WTC11 (cell line): ENCODE measurements around the gene CCDC80. TPM values are rescaled to one million over a fixed set of nuclear protein-coding genes. Genes with fewer than 3 reads are reported as not detected.

ENCODE experiments used
- ATAC-seq: fragments of 200-7000 bp; cut with Tn5 transposase; 2 replicates; pipeline ENCODE4 v1.10.0; 2021; ENCODE audit warnings: mild to moderate bottlenecking, moderate library complexity
- CTCF ChIA-PET: fragments of 300-600 bp; sonication (Branson Sonifier 250); formaldehyde crosslinking; loops from one replicate; lab custom pipeline; 2021; ENCODE audit warnings: antibody characterized with exemption; lab: Charles Lee
- POLR2A ChIA-PET: fragments of 350-600 bp; sonication (Branson Sonifier 250); formaldehyde crosslinking; loops from one replicate; lab custom pipeline; 2021; ENCODE audit warnings: antibody characterized with exemption; lab: Charles Lee
- DNase-seq: peaks from one replicate; pipeline ENCODE4 v3.0.0; 2021; ENCODE audit warnings: low spot score
- H3K27ac Mint-ChIP-seq: 2 replicates; pipeline ENCODE4 v1.8.0; 2021; ENCODE audit warnings: mixed read lengths
- H3K27me3 Mint-ChIP-seq: 2 replicates; pipeline ENCODE4 v1.8.0; 2021; ENCODE audit warnings: low read depth, mild to moderate bottlenecking, moderate library complexity, mixed read lengths
- H3K36me3 Mint-ChIP-seq: 2 replicates; pipeline ENCODE4 v1.8.0; 2021; ENCODE audit warnings: mixed read lengths
- H3K4me1 Mint-ChIP-seq: 2 replicates; pipeline ENCODE4 v1.8.0; 2022; ENCODE audit warnings: mixed read lengths
- H3K4me3 Mint-ChIP-seq: 2 replicates; pipeline ENCODE4 v1.8.0; 2021; ENCODE audit warnings: mild to moderate bottlenecking, moderate library complexity, mixed read lengths
- H3K9me3 Mint-ChIP-seq: 2 replicates; pipeline ENCODE4 v1.8.0; 2021; ENCODE audit warnings: mixed read lengths
- CBFB ChIP-seq: sonication (generic); formaldehyde crosslinking; IDR thresholded peaks from 2 replicates; pipeline ENCODE4 v1.8.1; 2022; ENCODE audit warnings: mild to moderate bottlenecking, low read depth, missing genetic modification reagents
- CREM ChIP-seq: sonication (generic); formaldehyde crosslinking; IDR thresholded peaks from 2 replicates; pipeline ENCODE4 v1.8.1; 2022; ENCODE audit warnings: mild to moderate bottlenecking, missing genetic modification reagents, moderate library complexity
- E2F5 ChIP-seq: sonication (generic); formaldehyde crosslinking; IDR thresholded peaks from 2 replicates; pipeline ENCODE4 v1.8.1; 2022; ENCODE audit warnings: mild to moderate bottlenecking, moderate library complexity, missing genetic modification reagents
- ELF4 ChIP-seq: sonication (generic); formaldehyde crosslinking; IDR thresholded peaks from 2 replicates; pipeline ENCODE4 v1.8.1; 2022; ENCODE audit warnings: low read depth, mild to moderate bottlenecking, moderate library complexity, missing genetic modification reagents
- FOXJ3 ChIP-seq: sonication (generic); formaldehyde crosslinking; IDR thresholded peaks from 2 replicates; pipeline ENCODE4 v1.9.0; 2021; ENCODE audit warnings: missing genetic modification reagents, mild to moderate bottlenecking, borderline replicate concordance
- FOXP1 ChIP-seq: sonication (generic); formaldehyde crosslinking; IDR thresholded peaks from 2 replicates; pipeline ENCODE4 v1.8.0; 2022; ENCODE audit warnings: missing genetic modification reagents, mild to moderate bottlenecking, moderate library complexity, borderline replicate concordance
- GTF2I ChIP-seq: fragments of 250-450 bp; sonication (Bioruptor Pico); conservative IDR thresholded peaks from 2 replicates; pipeline ENCODE4 v1.4.0; 2021; ENCODE audit warnings: mild to moderate bottlenecking
- HMGA2 ChIP-seq: fragments of 250-450 bp; sonication (Bioruptor Pico); IDR thresholded peaks from 2 replicates; pipeline ENCODE4 v1.4.0; 2021; ENCODE audit warnings: mild to moderate bottlenecking, moderate library complexity
- JUN ChIP-seq: sonication (generic); formaldehyde crosslinking; IDR thresholded peaks from 2 replicates; pipeline ENCODE4 v1.8.0; 2023; ENCODE audit warnings: mild to moderate bottlenecking, missing genetic modification reagents
- KAT7 ChIP-seq: sonication (generic); formaldehyde crosslinking; IDR thresholded peaks from 2 replicates; pipeline ENCODE4 v1.8.1; 2023; ENCODE audit warnings: missing genetic modification reagents, mild to moderate bottlenecking, borderline replicate concordance
- NFYB ChIP-seq: sonication (generic); formaldehyde crosslinking; conservative IDR thresholded peaks from 2 replicates; pipeline ENCODE4 v1.8.0; 2022; ENCODE audit warnings: low read depth, missing genetic modification reagents
- NR2C2 ChIP-seq: sonication (generic); formaldehyde crosslinking; IDR thresholded peaks from 2 replicates; pipeline ENCODE4 v1.8.0; 2022; ENCODE audit warnings: mild to moderate bottlenecking, missing genetic modification reagents
- NR3C1 ChIP-seq: sonication (generic); formaldehyde crosslinking; conservative IDR thresholded peaks from 2 replicates; pipeline ENCODE4 v1.8.1; 2023; ENCODE audit warnings: low read depth, mild to moderate bottlenecking, missing genetic modification reagents
- OVOL2 ChIP-seq: fragments of 250-450 bp; sonication (Bioruptor Pico); IDR thresholded peaks from 2 replicates; pipeline ENCODE4 v1.9.0; 2021; ENCODE audit warnings: mild to moderate bottlenecking, borderline replicate concordance
- SMAD4 ChIP-seq: sonication (generic); formaldehyde crosslinking; IDR thresholded peaks from 2 replicates; pipeline ENCODE4 v1.8.0; 2022; ENCODE audit warnings: mild to moderate bottlenecking, missing genetic modification reagents
- SOX15 ChIP-seq: fragments of 250-450 bp; sonication (Bioruptor Pico); IDR thresholded peaks from 2 replicates; pipeline ENCODE4 v1.9.0; 2021; ENCODE audit warnings: mild to moderate bottlenecking
- TEAD1 ChIP-seq: sonication (generic); formaldehyde crosslinking; IDR thresholded peaks from 2 replicates; pipeline ENCODE4 v1.8.0; 2022; ENCODE audit warnings: mild to moderate bottlenecking, missing genetic modification reagents
- TEAD4 ChIP-seq: sonication (generic); formaldehyde crosslinking; IDR thresholded peaks from 2 replicates; pipeline ENCODE4 v1.8.0; 2022; ENCODE audit warnings: mild to moderate bottlenecking, missing genetic modification reagents
- ZNF219 ChIP-seq: sonication (generic); formaldehyde crosslinking; IDR thresholded peaks from 2 replicates; pipeline ENCODE4 v1.8.0; 2023; ENCODE audit warnings: missing genetic modification reagents, mild to moderate bottlenecking, borderline replicate concordance
- ZNF317 ChIP-seq: sonication (generic); formaldehyde crosslinking; IDR thresholded peaks from 2 replicates; pipeline ENCODE4 v1.8.1; 2023; ENCODE audit warnings: low read depth, mild to moderate bottlenecking, moderate library complexity, missing genetic modification reagents, borderline replicate concordance
- ZNF396 ChIP-seq: fragments of 250-450 bp; sonication (Bioruptor Pico); IDR thresholded peaks from 2 replicates; pipeline ENCODE4 v1.8.0; 2021; ENCODE audit warnings: mild to moderate bottlenecking, moderate library complexity, borderline replicate concordance
- ZNF423 ChIP-seq: fragments of 250-450 bp; sonication (Bioruptor Pico); IDR thresholded peaks from 2 replicates; pipeline ENCODE4 v2.1.2; 2022; ENCODE audit warnings: mild to moderate bottlenecking, moderate library complexity
- ZNF532 ChIP-seq: fragments of 250-450 bp; sonication (Bioruptor Pico); IDR thresholded peaks from 2 replicates; pipeline ENCODE4 v1.9.0; 2021; ENCODE audit warnings: mild to moderate bottlenecking, borderline replicate concordance
- total RNA-seq: library from RNA; stranded (reverse); gene quantifications from 3 replicates; pipeline ENCODE4 v1.2.3, GENCODE V29; 2021
- TF ChIP-seq, protein P1 (sequence below): sonication (generic); formaldehyde crosslinking; IDR thresholded peaks from 2 replicates; pipeline ENCODE4 v1.8.0; 2022; ENCODE audit warnings: mild to moderate bottlenecking, missing genetic modification reagents
- TF ChIP-seq, protein P2 (sequence below): fragments of 250-450 bp; sonication (Bioruptor Pico); IDR thresholded peaks from 2 replicates; pipeline ENCODE4 v1.9.0; 2021; ENCODE audit warnings: moderate library complexity, mild to moderate bottlenecking, inconsistent platforms, borderline replicate concordance
- TF ChIP-seq, protein P3 (sequence below): sonication (generic); formaldehyde crosslinking; IDR thresholded peaks from 2 replicates; pipeline ENCODE4 v1.8.1; 2023; ENCODE audit warnings: mild to moderate bottlenecking, missing genetic modification reagents, borderline replicate concordance

CCDC80 gene
- total RNA-seq, 1 experiment from 2014 or later: 10.9 TPM

DNA sequence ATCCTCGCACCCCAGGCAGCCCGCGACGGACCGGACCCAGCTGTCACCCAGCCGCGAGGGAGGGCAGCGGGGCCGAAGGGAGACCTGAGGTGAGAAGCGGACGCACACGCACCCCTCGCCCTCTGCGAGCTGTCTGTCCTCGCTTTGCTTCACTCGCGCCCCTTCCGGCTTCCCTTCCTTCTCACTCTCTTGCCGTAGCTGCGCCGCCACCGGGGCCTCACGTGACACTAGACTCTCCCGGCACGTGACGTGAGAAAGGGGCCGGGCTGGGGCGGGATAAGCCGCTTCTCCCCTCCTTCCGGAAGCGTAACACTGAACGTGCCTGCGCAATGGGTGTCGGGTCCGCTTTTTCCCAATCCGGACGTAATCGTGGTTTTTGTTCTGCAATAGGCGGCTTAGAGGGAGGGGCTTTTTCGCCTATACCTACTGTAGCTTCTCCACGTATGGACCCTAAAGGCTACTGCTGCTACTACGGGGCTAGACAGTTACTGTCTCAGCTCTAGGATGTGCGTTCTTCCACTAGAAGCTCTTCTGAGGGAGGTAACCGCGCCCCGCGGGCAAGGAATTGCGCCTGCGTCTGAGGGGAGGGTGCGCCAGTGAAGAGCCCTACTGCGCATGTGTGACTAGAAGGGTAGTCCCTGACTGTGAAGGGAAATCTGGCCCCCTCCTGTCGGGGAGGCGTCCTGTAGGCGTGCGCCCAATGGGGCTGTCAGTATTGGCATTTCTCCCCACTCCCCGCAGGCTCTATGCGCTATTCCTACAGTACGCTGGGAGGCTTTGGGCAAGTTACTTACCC, 79.0 kb downstream of the CCDC80 start, which contains the start of the genes ATG3 and SLC35A5:
TSS of gene ATG3 (minus strand) at position 229 of the 796 bp plus-strand sequence. CDS start 434 bp downstream, outside the sequence.
TSS of gene SLC35A5 (plus strand) at position 312 of the 796 bp plus-strand sequence. CDS start 1,359 bp downstream, outside the sequence.
- Mint-ChIP-seq H3K27ac (peak within 1 kb of the TSS; percentile 99), H3K27me3 (no peaks in the 10 kb centered on the region), H3K36me3 (peaks cover 32% of the 10 kb centered on the region), H3K4me3 (peak within 1 kb of the TSS; percentile 96), H3K4me1 (peaks cover 39% of the 10 kb centered on the region), H3K9me3 (peaks cover 4% of the 10 kb centered on the region)
- ATAC-seq: peak; percentile 86
- ChIA-PET CTCF (interaction anchor here (1.0 to 1.4 kb wide), 5 partner anchors 69 to 450 kb away, joined by 3 to 8 read pairs (median 3); partner anchors contain the start of gene SLC9C1), POLR2A (interaction anchor here (0.6 to 1.8 kb wide), 6 partner anchors 55 to 470 kb away, joined by 3 to 5 read pairs (median 3); partner anchors contain the start of gene CD200)
- DNase-seq: peak; percentile 98
- TF ChIP-seq, protein P1, sequence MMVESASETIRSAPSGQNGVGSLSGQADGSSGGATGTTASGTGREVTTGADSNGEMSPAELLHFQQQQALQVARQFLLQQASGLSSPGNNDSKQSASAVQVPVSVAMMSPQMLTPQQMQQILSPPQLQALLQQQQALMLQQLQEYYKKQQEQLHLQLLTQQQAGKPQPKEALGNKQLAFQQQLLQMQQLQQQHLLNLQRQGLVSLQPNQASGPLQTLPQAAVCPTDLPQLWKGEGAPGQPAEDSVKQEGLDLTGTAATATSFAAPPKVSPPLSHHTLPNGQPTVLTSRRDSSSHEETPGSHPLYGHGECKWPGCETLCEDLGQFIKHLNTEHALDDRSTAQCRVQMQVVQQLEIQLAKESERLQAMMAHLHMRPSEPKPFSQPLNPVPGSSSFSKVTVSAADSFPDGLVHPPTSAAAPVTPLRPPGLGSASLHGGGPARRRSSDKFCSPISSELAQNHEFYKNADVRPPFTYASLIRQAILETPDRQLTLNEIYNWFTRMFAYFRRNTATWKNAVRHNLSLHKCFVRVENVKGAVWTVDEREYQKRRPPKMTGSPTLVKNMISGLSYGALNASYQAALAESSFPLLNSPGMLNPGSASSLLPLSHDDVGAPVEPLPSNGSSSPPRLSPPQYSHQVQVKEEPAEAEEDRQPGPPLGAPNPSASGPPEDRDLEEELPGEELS (CRISPR knock-in tag): peak; percentile 74
- TF ChIP-seq OVOL2 (CRISPR knock-in tag) (no peak), GTF2I (no peak), TEAD1 (CRISPR knock-in tag) (peak; percentile 84), E2F5 (CRISPR knock-in tag) (0 out of 2 replicates have a peak, but pooled peaks have one; percentile 73), NR3C1 (CRISPR knock-in tag) (no peak), SMAD4 (CRISPR knock-in tag) (no peak), ZNF317 (CRISPR knock-in tag) (no peak; the same call in 1 of the 2 replicates), ZNF396 (CRISPR knock-in tag) (no peak), SOX15 (CRISPR knock-in tag) (no peak), TEAD4 (no peak), NR2C2 (CRISPR knock-in tag) (no peak), KAT7 (0 out of 2 replicates have a peak, but pooled peaks have one; percentile 53), HMGA2 (CRISPR knock-in tag) (no peak), JUN (CRISPR knock-in tag) (no peak), CBFB (no peak), ZNF532 (no peak), CREM (CRISPR knock-in tag) (peak; percentile 75; the same call in 1 of the 2 replicates), ZNF423 (CRISPR knock-in tag) (no peak; the same call in 1 of the 2 replicates), ZNF219 (CRISPR knock-in tag) (no peak), NFYB (CRISPR knock-in tag) (no peak), FOXJ3 (CRISPR knock-in tag) (no peak), ELF4 (CRISPR knock-in tag) (no peak), FOXP1 (CRISPR knock-in tag) (peak; percentile 77)
- TF ChIP-seq, protein P2, sequence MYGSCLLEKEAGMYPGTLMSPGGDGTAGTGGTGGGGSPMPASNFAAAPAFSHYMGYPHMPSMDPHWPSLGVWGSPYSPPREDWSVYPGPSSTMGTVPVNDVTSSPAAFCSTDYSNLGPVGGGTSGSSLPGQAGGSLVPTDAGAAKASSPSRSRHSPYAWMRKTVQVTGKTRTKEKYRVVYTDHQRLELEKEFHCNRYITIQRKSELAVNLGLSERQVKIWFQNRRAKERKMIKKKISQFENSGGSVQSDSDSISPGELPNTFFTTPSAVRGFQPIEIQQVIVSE (CRISPR knock-in tag): no peak; the same call in 1 of the 2 replicates
- TF ChIP-seq, protein P3, sequence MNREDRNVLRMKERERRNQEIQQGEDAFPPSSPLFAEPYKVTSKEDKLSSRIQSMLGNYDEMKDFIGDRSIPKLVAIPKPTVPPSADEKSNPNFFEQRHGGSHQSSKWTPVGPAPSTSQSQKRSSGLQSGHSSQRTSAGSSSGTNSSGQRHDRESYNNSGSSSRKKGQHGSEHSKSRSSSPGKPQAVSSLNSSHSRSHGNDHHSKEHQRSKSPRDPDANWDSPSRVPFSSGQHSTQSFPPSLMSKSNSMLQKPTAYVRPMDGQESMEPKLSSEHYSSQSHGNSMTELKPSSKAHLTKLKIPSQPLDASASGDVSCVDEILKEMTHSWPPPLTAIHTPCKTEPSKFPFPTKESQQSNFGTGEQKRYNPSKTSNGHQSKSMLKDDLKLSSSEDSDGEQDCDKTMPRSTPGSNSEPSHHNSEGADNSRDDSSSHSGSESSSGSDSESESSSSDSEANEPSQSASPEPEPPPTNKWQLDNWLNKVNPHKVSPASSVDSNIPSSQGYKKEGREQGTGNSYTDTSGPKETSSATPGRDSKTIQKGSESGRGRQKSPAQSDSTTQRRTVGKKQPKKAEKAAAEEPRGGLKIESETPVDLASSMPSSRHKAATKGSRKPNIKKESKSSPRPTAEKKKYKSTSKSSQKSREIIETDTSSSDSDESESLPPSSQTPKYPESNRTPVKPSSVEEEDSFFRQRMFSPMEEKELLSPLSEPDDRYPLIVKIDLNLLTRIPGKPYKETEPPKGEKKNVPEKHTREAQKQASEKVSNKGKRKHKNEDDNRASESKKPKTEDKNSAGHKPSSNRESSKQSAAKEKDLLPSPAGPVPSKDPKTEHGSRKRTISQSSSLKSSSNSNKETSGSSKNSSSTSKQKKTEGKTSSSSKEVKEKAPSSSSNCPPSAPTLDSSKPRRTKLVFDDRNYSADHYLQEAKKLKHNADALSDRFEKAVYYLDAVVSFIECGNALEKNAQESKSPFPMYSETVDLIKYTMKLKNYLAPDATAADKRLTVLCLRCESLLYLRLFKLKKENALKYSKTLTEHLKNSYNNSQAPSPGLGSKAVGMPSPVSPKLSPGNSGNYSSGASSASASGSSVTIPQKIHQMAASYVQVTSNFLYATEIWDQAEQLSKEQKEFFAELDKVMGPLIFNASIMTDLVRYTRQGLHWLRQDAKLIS (CRISPR knock-in tag): 0 out of 2 replicates have a peak, but pooled peaks have one; percentile 69
